Kidney glomerular epithelial cell (primary cell): ENCODE measurements around the gene SDR42E1.

Experiments
- DNase-seq: peaks from one replicate; lab custom pipeline; 2025; lab: John Stamatoyannopoulos, UW

Gene SDR42E1

GRCh38 chr16:82011199-82011641, at the start of gene SDR42E1:
Gene SDR42E1, minus strand, starts transcription at chr16:82011470. Its CDS starts 10,612 bp downstream, at chr16:82000858.
- peak; percentile 29 for DNase-seq

GRCh38 chr16:82059983-82060421, 48.7 kb upstream of the SDR42E1 start:
- DNase-seq = no peak

GRCh38 chr16:82059161-82059982, 48.1 kb upstream of the SDR42E1 start:
- DNase-seq = no peak

GRCh38 chr16:82056550-82056896, 45.3 kb upstream of the SDR42E1 start:
- DNase-seq = no peak

- no peak for DNase-seq
Measured at GRCh38 chr16:82055728-82056549, 44.7 kb upstream of the SDR42E1 start.

GRCh38 chr16:82055117-82055516, 43.8 kb upstream of the SDR42E1 start:
- no peak for DNase-seq

- no peak for DNase-seq
Measured at GRCh38 chr16:82051656-82052055, 40.4 kb upstream of the SDR42E1 start.

- no peak for DNase-seq
Measured at GRCh38 chr16:82050909-82051357, 39.7 kb upstream of the SDR42E1 start.

GRCh38 chr16:82050506-82050905, 39.2 kb upstream of the SDR42E1 start:
- DNase-seq = no peak

- no peak for DNase-seq
Measured at GRCh38 chr16:82049484-82049883, 38.2 kb upstream of the SDR42E1 start.

GRCh38 chr16:82047787-82048186, 36.5 kb upstream of the SDR42E1 start:
- DNase-seq = no peak

GRCh38 chr16:82047374-82047773, 36.1 kb upstream of the SDR42E1 start:
- no peak for DNase-seq

- no peak for DNase-seq
Measured at GRCh38 chr16:82046941-82047340, 35.7 kb upstream of the SDR42E1 start.

GRCh38 chr16:82046541-82046940, 35.3 kb upstream of the SDR42E1 start:
- no peak for DNase-seq

GRCh38 chr16:82045465-82045864, 34.2 kb upstream of the SDR42E1 start:
- no peak for DNase-seq

- DNase-seq = no peak
Measured at GRCh38 chr16:82044585-82044911, 33.3 kb upstream of the SDR42E1 start.

GRCh38 chr16:82043680-82044584, 32.7 kb upstream of the SDR42E1 start:
- peak; percentile 60 for DNase-seq

- no peak for DNase-seq
Measured at GRCh38 chr16:82042846-82043245, 31.6 kb upstream of the SDR42E1 start.

GRCh38 chr16:82042144-82042543, 30.9 kb upstream of the SDR42E1 start:
- no peak for DNase-seq

- no peak for DNase-seq
Measured at GRCh38 chr16:82041542-82041941, 30.3 kb upstream of the SDR42E1 start.

GRCh38 chr16:82040296-82040695, 29.0 kb upstream of the SDR42E1 start:
- no peak for DNase-seq

- DNase-seq = no peak
Measured at GRCh38 chr16:82037666-82038065, 26.4 kb upstream of the SDR42E1 start.
